Activated CD8-positive, alpha-beta memory T cell treated with anti-CD3 and anti-CD28 coated beads, Interleukin-2, amount 10 ng/mL, durations not matched to agents 7 days and 5 days (primary cell): ENCODE results near the gene CCDC138. TPM values are rescaled to one million over a fixed set of nuclear protein-coding genes. Genes with fewer than 3 reads are reported as not detected.

Experiments used
- ATAC-seq: fragments of 150-1000 bp; cut with Tn5 transposase; one replicate; pipeline ENCODE4 v1.10.0; 2021; ENCODE audit warnings: moderate library complexity
- CTCF ChIA-PET: fragments of 350-600 bp; sonication (Branson Sonifier 250); formaldehyde crosslinking; loops from one replicate; lab custom pipeline; 2021; ENCODE audit warnings: antibody characterized with exemption; lab: Charles Lee
- DNase-seq: peaks from one replicate; pipeline ENCODE4 v3.0.0-alpha.2; 2020
- H3K27ac Mint-ChIP-seq: one replicate; pipeline ENCODE4 v1.8.0; 2021; ENCODE audit warnings: mild to moderate bottlenecking, mixed read lengths
- H3K27me3 Mint-ChIP-seq: one replicate; pipeline ENCODE4 v1.8.0; 2021; ENCODE audit warnings: mixed read lengths
- H3K36me3 Mint-ChIP-seq: one replicate; pipeline ENCODE4 v1.8.0; 2021; ENCODE audit warnings: mild to moderate bottlenecking, mixed read lengths
- H3K4me1 Mint-ChIP-seq: one replicate; pipeline ENCODE4 v1.8.0; 2021; ENCODE audit warnings: mixed read lengths
- H3K4me3 Mint-ChIP-seq: one replicate; pipeline ENCODE4 v1.8.0; 2021; ENCODE audit warnings: mild to moderate bottlenecking, moderate library complexity, mixed read lengths
- H3K9me3 Mint-ChIP-seq: one replicate; pipeline ENCODE4 v1.8.0; 2022; ENCODE audit warnings: low read depth, mixed read lengths
- total RNA-seq, 2 experiments: library from RNA; stranded (reverse); gene quantifications; one replicate each; pipeline ENCODE4 v1.2.3, GENCODE V29; 2021

Gene CCDC138
- total RNA-seq, 2 experiments from 2014 or later = 10.0 to 10.2 TPM

DNA sequence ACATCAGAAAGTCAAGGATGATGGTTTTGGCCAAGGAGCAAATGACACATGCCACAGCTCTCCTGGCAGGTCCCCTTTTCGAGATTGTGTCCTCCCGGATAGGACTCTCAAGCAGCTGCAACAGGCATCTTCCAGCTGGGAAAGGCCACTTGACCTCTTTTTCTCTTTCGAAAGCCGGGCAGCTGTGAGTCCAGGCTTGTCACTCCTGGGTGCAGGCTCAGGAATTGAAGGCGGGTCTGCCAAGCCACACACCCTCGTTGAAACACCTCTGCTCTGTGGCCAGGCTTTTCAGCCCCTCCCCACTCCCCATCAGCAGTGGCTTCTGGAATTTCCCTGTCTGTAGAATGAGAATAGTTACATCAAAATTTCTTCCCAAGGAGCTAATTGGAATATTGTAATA, 98.0 kb downstream of the CCDC138 start:
- no peaks in the 10 kb centered on the region for H3K4me1 Mint-ChIP-seq
- H3K27me3 Mint-ChIP-seq = peaks cover 7% of the 10 kb centered on the region
- H3K9me3 Mint-ChIP-seq = peaks cover 4% of the 10 kb centered on the region
- no peak for ATAC-seq
- H3K4me3 Mint-ChIP-seq = no peak overlapping the region
- DNase-seq = no peak
- H3K36me3 Mint-ChIP-seq = peaks cover 13% of the 10 kb centered on the region
- CTCF ChIA-PET = interaction anchor here (0.8 kb wide), 1 partner anchor 16 kb away, joined by 3 read pairs; no protein-coding TSS in a partner anchor
- H3K27ac Mint-ChIP-seq = no peak overlapping the region

DNA sequence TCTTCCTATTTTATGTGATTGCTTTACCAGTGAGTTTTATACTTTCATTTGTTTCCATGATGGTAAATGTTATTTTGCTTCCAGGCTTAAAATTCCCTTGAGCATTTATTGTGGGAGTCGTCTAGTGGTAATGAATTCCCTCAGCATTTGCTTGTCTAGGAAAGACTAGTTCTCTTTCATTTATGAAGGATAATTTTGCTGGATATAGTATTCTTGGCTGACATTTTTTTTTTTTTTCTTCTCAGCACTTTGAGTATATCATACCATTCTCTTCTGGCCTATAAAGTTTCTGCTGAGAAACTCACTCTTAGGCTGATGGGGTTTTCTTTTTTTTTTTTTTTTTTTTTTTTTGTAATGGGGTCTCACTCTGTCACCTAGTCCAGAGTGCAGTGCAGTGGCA, 103.3 kb downstream of the CCDC138 start:
- CTCF ChIA-PET = no interaction called here
- Mint-ChIP-seq H3K4me1 (no peaks in the 10 kb centered on the region), H3K4me3 (no peak overlapping the region)

DNA sequence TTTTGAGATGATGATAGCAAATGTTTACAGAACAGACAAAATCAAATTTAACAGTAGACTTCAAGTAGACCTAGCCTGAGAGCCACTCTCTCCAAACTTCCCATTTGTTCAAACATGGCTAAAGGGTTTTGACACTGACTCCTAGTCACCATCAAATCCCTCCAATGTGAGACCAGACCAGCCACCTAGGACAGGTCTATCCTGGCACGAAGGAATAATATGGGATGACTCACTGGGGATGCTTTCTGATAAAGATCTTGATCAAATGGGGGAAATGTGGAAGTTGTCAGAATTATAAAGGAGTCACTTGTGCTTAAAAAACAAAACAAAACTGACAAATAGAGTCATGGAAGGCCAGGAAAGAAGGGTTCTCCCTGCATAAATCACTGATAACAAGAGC, 106.7 kb downstream of the CCDC138 start:
- no peak overlapping the region for H3K4me3 Mint-ChIP-seq
- H3K9me3 Mint-ChIP-seq = peaks cover 15% of the 10 kb centered on the region
- no peak overlapping the region for H3K27ac Mint-ChIP-seq
- H3K4me1 Mint-ChIP-seq = no peaks in the 10 kb centered on the region
- peaks cover 13% of the 10 kb centered on the region for H3K36me3 Mint-ChIP-seq
- CTCF ChIA-PET = no interaction called here
- H3K27me3 Mint-ChIP-seq = peaks cover 2% of the 10 kb centered on the region
- ATAC-seq (no peak), DNase-seq (no peak)

More for the DNA sequence above, 103.3 kb downstream of the CCDC138 start:
- peaks cover 14% of the 10 kb centered on the region for H3K9me3 Mint-ChIP-seq
- no peak for DNase-seq
- no peak overlapping the region for H3K27ac Mint-ChIP-seq
- no peak for ATAC-seq
- peaks cover 19% of the 10 kb centered on the region for H3K36me3 Mint-ChIP-seq
- H3K27me3 Mint-ChIP-seq = peaks cover 7% of the 10 kb centered on the region

DNA sequence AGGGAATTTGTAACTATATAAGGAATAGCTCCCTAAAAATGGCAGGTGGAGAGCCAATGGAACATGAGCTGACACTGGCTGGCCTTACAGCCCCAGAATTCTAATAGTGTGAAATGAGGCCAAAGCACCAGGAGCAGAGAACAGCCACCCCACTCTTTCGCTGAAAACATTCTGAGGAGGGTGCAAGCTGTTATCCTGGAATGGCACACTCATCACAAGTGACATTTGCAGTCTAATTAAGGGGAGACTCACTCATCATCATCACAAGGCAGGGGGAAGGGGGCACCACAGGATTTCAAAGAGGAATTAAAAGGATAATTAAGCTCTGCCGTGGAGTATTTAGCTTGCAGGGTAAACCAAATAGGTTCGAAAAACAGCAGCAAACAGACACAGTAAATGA, 108.2 kb downstream of the CCDC138 start:
- Mint-ChIP-seq H3K9me3 (peaks cover 10% of the 10 kb centered on the region), H3K4me1 (no peaks in the 10 kb centered on the region), H3K27me3 (peaks cover 4% of the 10 kb centered on the region), H3K27ac (no peak overlapping the region), H3K36me3 (peaks cover 5% of the 10 kb centered on the region), H3K4me3 (no peak overlapping the region)
- DNase-seq = no peak
- CTCF ChIA-PET = no interaction called here
- no peak for ATAC-seq

DNA sequence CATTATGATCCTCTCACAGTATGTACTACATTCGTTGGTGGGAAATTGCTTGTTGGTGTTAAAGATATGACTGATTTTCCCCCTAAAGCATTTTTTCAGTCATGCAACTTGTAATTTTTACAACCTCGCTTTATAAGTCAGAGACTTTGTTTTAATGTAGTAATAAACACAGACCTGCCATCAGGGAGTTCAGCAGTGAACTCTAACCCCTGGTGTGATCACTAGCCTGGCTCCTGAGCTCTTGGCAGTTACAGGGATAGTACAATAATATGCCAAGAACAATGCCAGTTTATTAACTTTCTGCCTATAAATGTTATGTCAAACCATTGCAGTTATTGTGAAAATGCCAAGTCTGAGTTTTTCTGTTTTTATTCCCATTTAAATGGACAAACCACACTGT, 108.6 kb downstream of the CCDC138 start:
- no peak for DNase-seq
- ATAC-seq = no peak
- Mint-ChIP-seq H3K4me1 (no peaks in the 10 kb centered on the region), H3K27me3 (peaks cover 4% of the 10 kb centered on the region), H3K27ac (no peak overlapping the region), H3K36me3 (peaks cover 4% of the 10 kb centered on the region), H3K9me3 (peaks cover 9% of the 10 kb centered on the region), H3K4me3 (no peak overlapping the region)
- CTCF ChIA-PET = no interaction called here

DNA sequence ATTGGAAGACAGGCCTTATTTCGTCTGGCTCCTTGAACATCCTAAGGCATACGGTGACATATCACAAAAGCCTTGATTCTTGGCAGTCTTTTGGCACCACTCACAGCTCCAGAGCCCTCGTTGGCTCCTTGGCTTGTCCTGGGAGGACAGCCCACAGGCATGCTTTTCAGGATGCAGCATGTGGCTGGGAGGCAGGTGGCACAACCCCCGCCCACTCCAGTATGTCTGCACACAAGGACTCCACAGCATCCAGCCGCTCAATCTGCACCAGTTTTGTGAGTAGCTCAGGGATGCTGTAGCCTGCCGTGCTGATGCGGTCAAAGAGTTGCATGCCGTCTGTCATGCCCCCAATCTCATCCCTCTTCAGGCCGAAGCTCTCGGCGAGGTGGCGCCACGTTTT, 110.2 kb downstream of the CCDC138 start:
- Mint-ChIP-seq H3K36me3 (no peaks in the 10 kb centered on the region), H3K27ac (no peak overlapping the region)

DNA sequence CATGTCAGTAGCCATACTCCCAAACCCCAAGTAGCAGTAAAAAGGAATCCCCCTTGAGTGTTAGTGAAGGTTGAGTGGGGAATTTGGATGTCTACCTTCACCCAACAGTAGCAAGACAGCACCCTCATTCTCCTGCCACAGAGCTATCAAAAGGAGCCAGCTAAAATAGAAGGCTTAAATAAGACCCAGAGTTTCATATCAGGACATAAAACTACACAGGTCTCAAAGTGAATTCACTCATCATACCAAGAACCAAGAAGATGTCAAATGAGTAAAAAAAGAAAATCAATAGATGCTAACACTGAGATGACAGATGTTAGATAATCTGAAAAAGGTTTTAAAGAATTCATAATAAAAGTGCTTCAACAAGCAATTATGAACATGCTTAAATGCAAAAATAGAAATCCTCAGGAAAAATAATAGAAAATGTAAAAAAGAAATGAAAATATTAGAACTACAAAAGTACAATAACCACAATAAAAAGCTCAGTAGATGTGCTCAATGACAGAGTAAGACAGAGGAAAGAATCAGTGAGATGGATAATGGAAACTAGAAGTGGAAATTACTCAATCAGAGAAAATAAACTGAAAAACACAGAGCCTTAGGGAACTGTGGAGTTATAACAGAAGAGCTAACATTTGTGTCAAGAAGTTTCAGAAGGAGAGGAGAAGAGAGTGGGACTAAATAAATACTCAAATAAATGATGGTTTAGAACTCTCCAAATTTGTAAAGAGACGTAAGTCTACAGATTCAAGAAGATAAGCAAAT, 111.9 kb downstream of the CCDC138 start:
- no peak overlapping the region for H3K4me3 Mint-ChIP-seq
- H3K4me1 Mint-ChIP-seq = no peaks in the 10 kb centered on the region
- DNase-seq (no peak), ATAC-seq (no peak)
- CTCF ChIA-PET = no interaction called here
- no peaks in the 10 kb centered on the region for H3K36me3 Mint-ChIP-seq
- H3K27me3 Mint-ChIP-seq = peaks cover 14% of the 10 kb centered on the region
- peaks cover 1% of the 10 kb centered on the region for H3K9me3 Mint-ChIP-seq
- no peak overlapping the region for H3K27ac Mint-ChIP-seq

More for the DNA sequence above, 110.2 kb downstream of the CCDC138 start:
- DNase-seq = no peak
- no peak overlapping the region for H3K4me3 Mint-ChIP-seq
- ATAC-seq = no peak
- peaks cover 1% of the 10 kb centered on the region for H3K9me3 Mint-ChIP-seq
- CTCF ChIA-PET = no interaction called here
- no peaks in the 10 kb centered on the region for H3K4me1 Mint-ChIP-seq
- H3K27me3 Mint-ChIP-seq = peaks cover 4% of the 10 kb centered on the region

DNA sequence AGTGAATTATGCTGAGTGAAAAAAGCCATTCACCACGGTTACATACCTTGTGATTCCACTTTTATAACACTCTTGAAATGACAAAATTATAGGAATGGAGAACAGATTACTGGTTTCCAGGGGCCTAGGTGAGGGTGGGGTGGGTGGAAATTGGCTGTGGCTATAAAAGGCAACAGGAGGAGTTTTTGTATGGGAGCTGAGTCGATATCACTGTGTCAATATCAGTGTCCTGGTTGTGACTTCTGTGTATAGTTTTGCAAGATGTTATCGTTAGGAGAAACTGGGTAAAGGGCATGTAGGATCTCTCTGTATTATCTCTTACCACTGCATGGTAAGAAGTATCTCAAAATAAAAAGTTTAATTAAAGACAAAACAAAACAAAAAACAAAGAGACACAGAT, 118.1 kb downstream of the CCDC138 start:
- ATAC-seq = no peak
- no peaks in the 10 kb centered on the region for H3K9me3 Mint-ChIP-seq

DNA sequence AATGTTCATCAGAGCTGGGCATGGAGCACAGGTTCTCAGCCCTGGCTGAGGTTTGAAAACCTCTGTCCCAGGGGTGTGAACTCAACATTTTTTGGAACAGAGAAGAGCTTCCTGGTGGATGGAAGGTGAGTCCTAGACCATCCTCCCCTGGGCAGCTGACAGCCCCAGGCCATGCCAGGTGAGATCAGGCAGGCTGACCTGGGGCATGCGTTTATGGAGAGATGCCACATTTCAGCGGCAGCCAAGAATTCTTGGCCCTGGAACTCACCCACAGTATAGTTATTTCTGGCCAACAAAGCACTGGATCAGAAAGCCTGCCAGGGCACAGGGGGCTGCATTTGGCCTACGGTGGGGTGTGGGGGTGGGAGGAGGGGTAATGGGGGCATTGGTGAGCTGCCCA, 118.6 kb downstream of the CCDC138 start:
- peaks cover 12% of the 10 kb centered on the region for H3K27me3 Mint-ChIP-seq
- H3K4me3 Mint-ChIP-seq = no peak overlapping the region
- DNase-seq (no peak), ATAC-seq (no peak)
- H3K27ac Mint-ChIP-seq = no peak overlapping the region
- H3K4me1 Mint-ChIP-seq = no peaks in the 10 kb centered on the region
- CTCF ChIA-PET = no interaction called here
- H3K36me3 Mint-ChIP-seq = no peaks in the 10 kb centered on the region
- H3K9me3 Mint-ChIP-seq = no peaks in the 10 kb centered on the region

More for the DNA sequence above, 118.1 kb downstream of the CCDC138 start:
- H3K4me1 Mint-ChIP-seq = no peaks in the 10 kb centered on the region
- peaks cover 12% of the 10 kb centered on the region for H3K27me3 Mint-ChIP-seq
- H3K27ac Mint-ChIP-seq = no peak overlapping the region
- H3K4me3 Mint-ChIP-seq = no peak overlapping the region
- no peak for DNase-seq
- CTCF ChIA-PET = no interaction called here
- no peaks in the 10 kb centered on the region for H3K36me3 Mint-ChIP-seq

DNA sequence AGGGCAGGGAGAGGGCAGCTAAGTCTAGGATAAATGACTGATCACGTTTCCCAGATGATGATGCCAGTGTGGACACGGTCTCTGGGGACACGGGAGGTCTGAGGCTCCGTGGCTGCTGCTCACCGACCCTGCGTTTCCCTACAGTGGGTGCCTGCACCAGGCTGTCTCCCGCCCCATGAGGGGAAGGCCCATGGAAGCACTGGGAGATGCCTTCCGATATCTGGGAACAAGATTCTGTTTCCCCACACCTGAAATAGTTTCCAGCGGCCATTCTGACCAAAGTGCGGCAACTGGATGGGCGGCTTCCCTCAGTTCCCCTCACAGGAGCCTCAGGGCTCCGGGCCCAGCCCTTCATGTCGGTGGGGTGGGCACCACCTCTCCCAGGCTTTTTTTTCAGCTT, 119.3 kb downstream of the CCDC138 start:
- CTCF ChIA-PET = no interaction called here
- ATAC-seq (no peak), DNase-seq (no peak)
- Mint-ChIP-seq H3K4me1 (no peaks in the 10 kb centered on the region), H3K9me3 (no peaks in the 10 kb centered on the region), H3K27ac (no peak overlapping the region), H3K4me3 (no peak overlapping the region), H3K36me3 (no peaks in the 10 kb centered on the region), H3K27me3 (peaks cover 12% of the 10 kb centered on the region)

DNA sequence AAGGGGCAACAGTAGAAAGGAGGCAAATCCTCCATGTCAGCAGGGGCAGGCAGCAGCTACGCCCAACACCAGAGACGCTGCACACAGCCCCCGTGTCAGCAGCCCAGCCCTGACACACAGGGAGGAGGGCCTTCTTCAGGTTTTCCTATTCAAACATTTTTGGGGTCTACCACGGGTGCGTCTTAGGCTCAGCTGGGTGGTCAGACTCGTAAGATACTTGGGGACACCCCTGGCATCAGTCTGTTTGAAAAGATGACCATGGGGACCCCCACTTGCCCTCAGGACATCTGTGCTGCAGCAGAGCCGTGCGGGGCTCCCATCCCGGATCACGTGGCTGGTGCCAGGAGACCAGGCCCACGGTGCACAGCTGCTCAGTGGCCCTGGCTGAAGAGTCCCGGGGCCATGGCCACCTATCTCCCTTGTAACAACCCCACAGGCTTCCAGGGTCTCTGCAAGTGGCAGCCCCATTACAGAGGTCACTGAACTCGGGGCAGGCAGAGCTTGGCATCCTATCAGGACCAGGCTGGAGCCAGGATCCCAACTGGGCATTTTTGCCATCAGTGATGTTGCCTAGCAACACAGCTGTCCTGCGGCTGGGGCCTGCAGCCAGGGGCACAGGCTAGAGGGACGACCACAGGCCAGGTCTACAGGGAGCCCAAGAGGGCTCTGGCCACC, 120.0 kb downstream of the CCDC138 start:
- peaks cover 12% of the 10 kb centered on the region for H3K27me3 Mint-ChIP-seq
- no peaks in the 10 kb centered on the region for H3K36me3 Mint-ChIP-seq
- no peak overlapping the region for H3K4me3 Mint-ChIP-seq
- no peaks in the 10 kb centered on the region for H3K4me1 Mint-ChIP-seq
- CTCF ChIA-PET = no interaction called here
- H3K9me3 Mint-ChIP-seq = no peaks in the 10 kb centered on the region
- no peak overlapping the region for H3K27ac Mint-ChIP-seq
- no peak for ATAC-seq
- no peak for DNase-seq

DNA sequence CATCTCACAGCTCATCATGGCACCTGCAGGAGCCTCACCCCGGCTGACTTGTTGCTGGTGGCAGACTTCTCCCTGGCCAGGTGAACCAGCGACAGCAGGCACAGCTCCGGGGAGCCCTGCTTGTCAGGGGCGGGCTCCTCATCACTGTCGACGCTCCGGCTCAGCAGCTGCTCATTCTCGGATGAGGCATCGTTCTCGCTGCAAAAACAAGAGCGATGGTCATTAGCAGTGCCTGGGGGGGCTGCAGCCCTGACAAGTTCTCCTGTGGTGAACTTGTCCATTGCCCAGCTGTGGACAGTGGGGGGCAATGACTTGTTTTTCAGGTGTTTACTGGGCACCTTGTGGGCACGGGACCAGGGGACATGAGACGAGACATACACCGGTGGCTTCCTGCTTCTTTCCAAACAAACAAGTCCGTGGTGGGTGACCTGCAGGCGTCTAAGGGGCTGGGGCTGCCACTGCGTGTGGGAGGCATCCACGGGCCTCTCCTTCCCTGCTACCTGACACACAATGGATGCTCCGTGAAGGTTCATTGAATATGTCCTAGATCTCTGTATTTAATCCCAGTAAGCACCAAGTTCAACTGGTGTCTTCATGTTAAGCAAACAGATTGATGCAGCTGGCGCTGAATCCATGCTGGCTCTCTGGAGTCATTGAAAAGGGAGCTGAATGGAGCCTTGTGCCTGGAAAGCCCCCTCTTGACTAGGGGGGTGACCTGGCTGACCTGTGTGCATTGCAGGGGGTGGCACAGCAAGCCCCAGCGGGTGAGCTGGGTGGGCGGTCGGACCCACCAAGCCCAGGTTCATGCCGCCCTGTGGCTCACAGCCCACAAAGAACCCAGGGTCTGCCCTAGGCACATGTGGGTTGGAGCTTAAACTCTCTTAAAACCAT, 121.5 kb downstream of the CCDC138 start:
- Mint-ChIP-seq H3K4me1 (no peaks in the 10 kb centered on the region), H3K9me3 (no peaks in the 10 kb centered on the region), H3K27me3 (peaks cover 6% of the 10 kb centered on the region), H3K4me3 (no peak overlapping the region), H3K36me3 (no peaks in the 10 kb centered on the region), H3K27ac (no peak overlapping the region)
- no peak for ATAC-seq
- CTCF ChIA-PET = no interaction called here
- DNase-seq = peak; percentile 26

DNA sequence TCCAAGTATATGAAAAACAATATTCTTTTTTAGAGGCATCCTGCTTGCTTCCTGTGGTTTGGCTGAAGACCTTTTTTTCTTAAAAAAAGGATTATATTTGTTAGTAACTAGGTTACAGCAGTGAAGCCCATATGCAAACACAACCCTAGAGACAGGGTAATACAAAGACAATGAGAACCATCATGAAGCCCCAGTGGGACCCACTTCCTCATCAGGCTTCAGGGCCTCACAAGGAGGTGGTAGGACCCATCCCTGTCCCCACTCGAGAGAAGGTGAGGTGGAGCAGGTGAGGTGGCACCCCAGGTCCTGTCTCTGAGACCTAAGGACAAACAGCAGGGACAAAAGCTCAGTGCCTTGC, 122.1 kb downstream of the CCDC138 start:
- no peaks in the 10 kb centered on the region for H3K27me3 Mint-ChIP-seq
- CTCF ChIA-PET = no interaction called here
- no peaks in the 10 kb centered on the region for H3K36me3 Mint-ChIP-seq
- no peak overlapping the region for H3K27ac Mint-ChIP-seq
- peak; percentile 9 for DNase-seq
- H3K4me1 Mint-ChIP-seq = no peaks in the 10 kb centered on the region
- ATAC-seq = no peak
- no peaks in the 10 kb centered on the region for H3K9me3 Mint-ChIP-seq
- no peak overlapping the region for H3K4me3 Mint-ChIP-seq
